ENCODE data around the gene DRD5. TPM values are rescaled to one million over a fixed set of nuclear protein-coding genes. Genes with fewer than 3 reads are reported as not detected.
A peak's percentile ranks its signal among the peaks of the same experiment; 100 is the strongest.
"Not testable (repeated sequence)": the region's sequence is repeated elsewhere in the genome, so short reads cannot be mapped to it uniquely, and the experiment has no call there.

The DRD5 gene
- total RNA-seq, 2 donors from 2014 or later = not detected

DNA sequence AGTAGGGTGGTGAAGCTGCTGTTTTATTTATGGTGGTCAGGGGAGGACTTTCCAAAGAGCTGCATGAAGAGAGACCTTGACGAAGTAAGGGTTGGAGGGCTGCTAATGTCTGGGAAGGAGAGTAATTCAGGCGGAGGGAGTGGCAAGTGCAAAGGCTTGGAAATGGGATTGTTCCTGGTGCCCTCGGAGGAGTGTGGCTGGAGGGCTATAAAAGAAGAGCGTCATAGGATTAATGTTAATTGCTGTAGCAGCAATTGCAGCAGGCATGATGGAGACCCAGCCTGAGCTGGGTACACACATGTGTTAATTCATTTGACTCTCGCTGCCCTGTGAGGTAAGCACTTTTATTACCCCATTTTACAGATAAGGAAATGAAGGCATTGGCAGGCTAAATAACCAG, 4.5 kb downstream of the DRD5 start:
- not testable (repeated sequence) for H3K9me3 Mint-ChIP-seq; H3K4me3 Mint-ChIP-seq; H3K27ac Mint-ChIP-seq; H3K36me3 Mint-ChIP-seq; DNase-seq (ENCODE audit: low spot score); H3K4me1 Mint-ChIP-seq (ENCODE audit: low read depth in 2 of 2); ATAC-seq
- peaks cover 36 to 39% of the 10 kb centered on the region in 2 donors for H3K27me3 Mint-ChIP-seq

DNA sequence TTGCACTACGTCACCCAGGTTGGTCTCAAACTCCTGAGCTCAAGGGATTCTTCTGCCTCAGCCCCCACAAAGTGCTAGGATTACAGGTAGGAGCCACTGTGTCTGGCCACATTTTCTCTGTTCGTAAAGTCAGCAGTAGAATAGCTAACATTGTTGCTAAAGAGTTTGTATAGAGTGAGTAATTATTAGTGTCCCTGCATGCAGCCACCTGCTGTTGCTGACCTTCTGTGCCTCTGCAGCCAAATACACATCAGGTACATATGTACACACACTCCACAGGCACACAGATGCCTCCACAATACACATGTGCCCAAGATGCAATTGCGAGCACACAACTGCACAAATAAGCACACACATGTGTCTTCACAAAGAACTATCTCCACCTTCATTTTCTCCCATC, 10.9 kb downstream of the DRD5 start:
- Mint-ChIP-seq H3K27ac (no peak overlapping the region), H3K4me1 (ENCODE audit: low read depth in 2 of 2) (no peaks in the 10 kb centered on the region)

DNA sequence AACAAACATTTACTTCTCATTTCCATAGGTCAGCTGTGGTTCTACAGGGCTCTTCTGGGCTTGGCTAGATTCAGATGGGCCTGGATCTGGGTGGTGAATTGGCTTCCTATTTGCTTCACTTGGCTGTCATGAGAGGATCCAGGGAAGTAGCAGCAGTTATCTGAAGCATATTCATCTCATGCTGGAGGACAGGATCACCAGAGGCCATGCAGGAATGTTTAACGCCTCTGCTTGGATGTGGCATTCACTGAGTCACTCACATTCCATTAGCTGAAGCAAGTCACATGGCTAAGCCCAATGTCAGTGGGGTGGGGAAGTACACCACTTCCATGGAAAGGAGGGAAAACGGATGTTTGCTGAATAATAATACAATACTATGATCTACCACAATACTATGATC, 15.2 kb downstream of the DRD5 start:
- H3K27ac Mint-ChIP-seq; H3K4me3 Mint-ChIP-seq; H3K36me3 Mint-ChIP-seq; H3K9me3 Mint-ChIP-seq; DNase-seq (ENCODE audit: low spot score); H3K4me1 Mint-ChIP-seq (ENCODE audit: low read depth in 2 of 2); ATAC-seq: not testable (repeated sequence)
- peaks cover 9 to 24% of the 10 kb centered on the region in 2 donors for H3K27me3 Mint-ChIP-seq

More for the DNA sequence above, 10.9 kb downstream of the DRD5 start:
- H3K9me3 Mint-ChIP-seq = no peaks in the 10 kb centered on the region
- peaks cover 15 to 19% of the 10 kb centered on the region in 2 donors for H3K27me3 Mint-ChIP-seq
- ATAC-seq (no peak), DNase-seq (ENCODE audit: low spot score) (no peak)
- H3K4me3 Mint-ChIP-seq = no peak overlapping the region
- no peaks in the 10 kb centered on the region for H3K36me3 Mint-ChIP-seq

DNA sequence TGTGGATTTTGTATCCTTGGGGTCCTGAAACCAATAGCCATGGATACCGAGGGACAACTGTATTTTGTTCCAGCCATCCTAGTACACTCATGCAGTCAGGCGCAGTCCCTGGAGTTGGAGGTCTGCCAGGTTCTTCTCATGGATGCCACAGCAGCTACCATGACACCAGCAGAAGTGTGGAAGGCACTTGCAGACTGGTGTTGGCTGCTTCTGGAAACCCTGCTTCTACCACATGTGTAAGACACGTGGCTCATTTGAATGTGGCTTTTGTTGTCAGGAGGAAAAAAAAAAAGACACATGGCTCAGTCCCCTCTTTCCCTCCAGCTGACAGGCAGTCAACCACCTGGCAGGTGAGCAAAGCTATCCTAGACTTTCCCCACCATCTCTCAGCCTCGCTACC, 19.4 kb downstream of the DRD5 start:
- H3K27ac Mint-ChIP-seq = no peak overlapping the region
- no peaks in the 10 kb centered on the region for H3K4me1 Mint-ChIP-seq (ENCODE audit: low read depth in 2 of 2)
- H3K27me3 Mint-ChIP-seq = peaks cover 19 to 31% of the 10 kb centered on the region in 2 donors
- no peaks in the 10 kb centered on the region for H3K36me3 Mint-ChIP-seq
- H3K9me3 Mint-ChIP-seq = no peaks in the 10 kb centered on the region
- ATAC-seq (no peak), DNase-seq (ENCODE audit: low spot score) (no peak)
- no peak overlapping the region for H3K4me3 Mint-ChIP-seq

DNA sequence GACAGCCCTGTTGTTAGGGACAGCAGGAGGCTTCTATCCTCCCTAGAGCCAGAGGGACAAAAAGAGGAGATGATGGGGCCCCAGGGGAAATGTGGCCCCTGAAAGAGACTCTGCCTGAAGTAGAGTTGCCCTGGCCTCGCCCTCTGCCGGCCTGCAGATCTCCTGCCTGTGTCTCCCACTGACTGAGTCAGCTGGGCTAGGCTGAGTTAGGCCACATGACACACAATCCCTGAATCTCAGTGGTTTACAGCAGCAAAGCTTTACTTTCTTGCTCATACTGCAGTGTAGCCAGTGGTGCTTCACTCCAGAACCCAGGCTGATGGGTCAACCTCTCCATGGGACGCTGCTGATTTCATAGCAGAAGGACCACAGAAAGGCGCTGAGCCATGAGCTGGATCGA, 23.5 kb downstream of the DRD5 start:
- H3K27me3 Mint-ChIP-seq = peaks cover 20 to 34% of the 10 kb centered on the region in 2 donors
- H3K4me1 Mint-ChIP-seq (ENCODE audit: low read depth in 2 of 2) = no peaks in the 10 kb centered on the region
- H3K27ac Mint-ChIP-seq = no peak overlapping the region
- H3K36me3 Mint-ChIP-seq = no peaks in the 10 kb centered on the region
- H3K4me3 Mint-ChIP-seq = no peak overlapping the region
- DNase-seq (ENCODE audit: low spot score) (no peak), ATAC-seq (peak in 1 of 2 donors; percentile 9)
- H3K9me3 Mint-ChIP-seq = no peaks in the 10 kb centered on the region

DNA sequence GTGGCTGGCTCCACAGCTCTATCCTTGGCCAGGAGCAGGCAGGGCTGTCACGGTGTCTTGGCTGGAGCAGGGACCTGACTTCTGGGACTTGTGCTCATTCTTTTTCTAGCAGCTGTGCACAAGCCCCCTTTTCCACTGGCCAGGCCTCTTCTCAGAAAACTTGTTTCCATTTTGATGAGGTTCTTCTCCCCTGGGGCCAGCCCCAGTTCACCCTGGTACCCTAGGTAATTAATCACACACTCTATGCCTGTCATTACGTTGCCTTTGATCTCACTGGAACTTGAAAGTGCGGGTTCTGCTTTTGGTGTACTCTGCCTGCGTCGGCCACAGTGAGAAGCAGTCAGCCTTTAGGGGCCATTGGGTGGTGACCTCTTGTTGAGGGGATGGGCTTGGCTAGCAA, 26.6 kb downstream of the DRD5 start:
- Mint-ChIP-seq H3K27ac (no peak overlapping the region), H3K4me1 (ENCODE audit: low read depth in 2 of 2) (peaks cover 5 to 14% of the 10 kb centered on the region in 2 donors), H3K4me3 (no peak overlapping the region), H3K27me3 (peaks cover 23 to 48% of the 10 kb centered on the region in 2 donors), H3K9me3 (no peaks in the 10 kb centered on the region), H3K36me3 (peaks cover 5% of the 10 kb centered on the region)
- ATAC-seq (no peak), DNase-seq (ENCODE audit: low spot score) (no peak)

DNA sequence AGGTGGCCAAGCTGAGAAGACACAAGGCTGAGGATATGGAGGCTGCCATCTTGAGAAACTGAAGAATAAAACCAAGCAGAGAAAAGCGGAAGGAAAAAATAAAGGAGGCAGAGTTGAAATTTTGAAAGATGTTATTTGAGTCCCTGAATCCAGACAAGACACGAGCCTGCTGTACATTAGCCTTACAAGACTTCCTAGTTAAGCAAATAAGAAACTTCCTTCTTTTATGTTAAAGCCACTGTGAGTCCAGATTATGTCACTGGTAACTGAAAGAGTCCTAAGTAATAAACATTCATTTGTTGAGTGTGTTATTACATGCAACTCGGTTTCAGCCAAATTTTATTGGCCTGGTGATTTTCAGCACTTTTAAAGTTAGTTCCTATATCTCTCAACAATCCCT, 30.4 kb downstream of the DRD5 start:
- no peak overlapping the region for H3K27ac Mint-ChIP-seq
- ATAC-seq (no peak), DNase-seq (ENCODE audit: low spot score) (no peak)
- peaks cover 24 to 58% of the 10 kb centered on the region in 2 donors for H3K27me3 Mint-ChIP-seq
- H3K9me3 Mint-ChIP-seq = no peaks in the 10 kb centered on the region
- H3K4me3 Mint-ChIP-seq = no peak overlapping the region
- peaks cover 10 to 23% of the 10 kb centered on the region in 2 donors for H3K4me1 Mint-ChIP-seq (ENCODE audit: low read depth in 2 of 2)
- peaks cover 5% of the 10 kb centered on the region for H3K36me3 Mint-ChIP-seq

DNA sequence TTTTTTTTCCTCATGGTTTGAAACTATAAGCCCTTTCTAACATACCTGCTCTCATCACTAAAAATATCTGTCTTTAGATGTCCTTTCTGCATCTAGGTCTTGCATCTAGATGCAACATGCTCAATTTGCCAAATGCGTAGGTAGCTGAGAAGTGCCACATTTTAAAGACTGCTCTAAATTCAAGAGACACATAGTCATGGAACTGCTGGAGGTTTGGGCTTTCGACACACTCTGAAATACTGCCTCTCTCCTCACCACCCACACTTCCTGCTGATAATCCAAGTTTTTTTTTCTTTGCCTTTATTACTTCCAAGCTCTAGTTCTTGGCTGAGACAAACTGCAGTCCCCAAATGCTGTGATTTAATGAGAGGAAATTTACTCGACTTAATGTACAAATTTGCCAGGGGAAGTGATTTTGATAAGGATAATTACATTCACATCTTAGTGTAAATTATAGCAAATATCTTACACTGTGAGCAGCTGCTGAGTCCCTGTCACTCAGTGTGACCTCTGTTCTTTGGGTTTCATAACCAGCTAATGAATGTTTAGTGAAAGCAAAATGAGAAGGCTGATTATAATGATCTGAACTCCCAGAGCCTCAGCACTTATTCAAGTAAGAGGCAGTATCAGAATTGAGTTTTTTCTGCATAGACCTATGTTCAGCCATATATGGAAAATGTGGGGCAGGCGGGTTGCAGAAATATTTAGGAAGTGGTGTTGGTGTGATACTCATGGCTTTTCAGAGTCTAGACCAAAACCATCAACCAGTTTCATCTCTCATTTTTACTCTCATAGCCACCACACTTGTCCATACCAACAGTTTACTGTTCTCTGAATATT, 31.3 kb downstream of the DRD5 start:
- peak; percentile 72 to 89 for ATAC-seq
- Mint-ChIP-seq H3K27ac (no peak overlapping the region), H3K36me3 (peaks cover 5% of the 10 kb centered on the region), H3K9me3 (no peaks in the 10 kb centered on the region), H3K4me3 (peak overlapping the region; percentile 11), H3K4me1 (ENCODE audit: low read depth in 2 of 2) (peaks cover 10 to 27% of the 10 kb centered on the region in 2 donors), H3K27me3 (peaks cover 25 to 55% of the 10 kb centered on the region in 2 donors)
- DNase-seq (ENCODE audit: low spot score) = no peak

DNA sequence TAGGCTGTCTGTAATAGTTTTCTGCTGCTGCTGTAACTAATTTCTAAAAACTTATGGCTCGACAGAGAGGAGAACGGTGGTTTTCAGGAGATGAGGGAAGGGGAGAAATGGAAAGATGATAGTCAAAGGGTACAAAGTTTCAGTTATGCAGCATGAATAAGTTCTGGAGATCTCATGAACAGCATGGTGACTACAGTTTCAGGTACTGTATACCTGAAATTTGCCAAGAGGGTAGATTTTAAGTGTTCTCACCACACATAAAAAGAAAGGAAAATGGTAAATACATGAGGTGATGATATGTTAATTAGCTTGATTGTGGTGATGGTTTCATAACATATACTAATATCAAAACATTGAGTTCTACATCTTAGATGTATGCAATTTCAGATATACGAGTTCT, 34.9 kb downstream of the DRD5 start:
- no peaks in the 10 kb centered on the region for H3K9me3 Mint-ChIP-seq
- DNase-seq (ENCODE audit: low spot score) (no peak), ATAC-seq (no peak)
- H3K4me1 Mint-ChIP-seq (ENCODE audit: low read depth in 2 of 2) = peaks cover 10 to 27% of the 10 kb centered on the region in 2 donors
- H3K27ac Mint-ChIP-seq = no peak overlapping the region
- H3K36me3 Mint-ChIP-seq = no peaks in the 10 kb centered on the region
- H3K4me3 Mint-ChIP-seq = no peak overlapping the region
- H3K27me3 Mint-ChIP-seq = peaks cover 17 to 34% of the 10 kb centered on the region in 2 donors

DNA sequence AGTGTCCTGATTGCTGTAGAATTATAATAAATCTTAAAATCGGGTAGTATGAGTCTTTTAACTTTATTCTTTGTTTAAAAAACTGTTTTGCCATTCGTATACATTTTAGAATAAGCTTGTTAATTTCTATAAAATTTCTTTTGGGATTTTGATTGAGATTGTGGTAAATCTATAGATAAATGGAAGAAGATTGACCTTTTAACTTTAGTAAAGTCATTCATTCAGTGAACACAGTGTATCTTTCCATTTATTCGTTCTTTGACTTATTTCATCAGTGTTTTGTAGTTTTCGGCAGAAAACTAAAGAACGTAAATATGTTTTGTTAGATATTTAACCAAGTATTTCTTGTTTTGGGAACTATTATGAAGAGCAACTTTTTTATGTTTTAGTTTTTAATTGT, 38.9 kb downstream of the DRD5 start:
- H3K9me3 Mint-ChIP-seq = no peaks in the 10 kb centered on the region
- peaks cover 10 to 41% of the 10 kb centered on the region in 2 donors for H3K27me3 Mint-ChIP-seq
- H3K4me1 Mint-ChIP-seq (ENCODE audit: low read depth in 2 of 2) = peaks cover 7 to 13% of the 10 kb centered on the region in 2 donors

DNA sequence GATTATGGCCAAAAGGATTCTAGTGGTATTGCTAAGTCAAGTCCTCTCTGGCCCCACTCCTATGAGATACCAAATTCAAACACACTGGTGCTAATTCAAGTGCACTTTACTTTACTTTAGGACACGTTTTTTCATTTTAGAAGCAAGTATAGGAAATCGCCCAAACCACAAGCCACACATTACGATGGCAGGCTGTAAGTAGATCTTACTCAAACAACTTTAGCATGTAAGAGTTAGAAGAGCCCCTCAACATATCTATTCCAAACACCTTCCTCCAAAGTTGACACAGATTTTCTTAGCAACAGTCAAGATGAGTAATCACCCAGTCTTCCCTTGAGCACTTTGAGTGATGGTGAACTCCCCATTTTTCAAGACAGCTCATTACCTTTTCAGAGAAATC, 43.6 kb downstream of the DRD5 start:
- Mint-ChIP-seq H3K36me3 (no peaks in the 10 kb centered on the region), H3K4me1 (ENCODE audit: low read depth in 2 of 2) (peaks cover 11 to 14% of the 10 kb centered on the region in 2 donors), H3K27me3 (peaks cover 6 to 46% of the 10 kb centered on the region in 2 donors), H3K27ac (peak overlapping the region in 1 of 2 donors; percentile 30), H3K9me3 (no peaks in the 10 kb centered on the region), H3K4me3 (peak overlapping the region; percentile 54)
- peak; percentile 86 to 94 for ATAC-seq
- no peak for DNase-seq (ENCODE audit: low spot score)

More for the DNA sequence above, 38.9 kb downstream of the DRD5 start:
- no peak overlapping the region for H3K27ac Mint-ChIP-seq
- DNase-seq (ENCODE audit: low spot score) (no peak), ATAC-seq (no peak)
- no peak overlapping the region for H3K4me3 Mint-ChIP-seq
- H3K36me3 Mint-ChIP-seq = no peaks in the 10 kb centered on the region

DNA sequence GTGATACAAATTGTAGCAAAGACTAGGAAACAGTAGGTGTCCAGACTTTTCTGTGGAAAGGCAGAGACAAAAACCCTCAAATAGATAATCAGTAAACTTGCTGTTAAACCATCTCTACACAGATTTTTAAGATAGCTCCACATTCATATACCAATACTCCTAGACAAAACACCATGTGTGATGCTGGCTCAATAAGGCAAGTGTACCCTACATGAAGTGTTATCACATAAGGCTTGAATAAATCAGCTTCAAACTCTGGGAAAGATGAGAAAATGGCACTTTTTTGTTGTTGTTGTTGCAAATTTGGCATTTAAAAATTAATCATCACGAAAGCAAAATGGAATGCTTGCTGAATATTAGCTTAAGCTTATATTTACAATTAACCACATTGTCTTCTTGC, 45.1 kb downstream of the DRD5 start:
- Mint-ChIP-seq H3K9me3 (no peaks in the 10 kb centered on the region), H3K4me3 (no peak overlapping the region), H3K27me3 (peaks cover 6 to 38% of the 10 kb centered on the region in 2 donors), H3K36me3 (no peaks in the 10 kb centered on the region), H3K4me1 (ENCODE audit: low read depth in 2 of 2) (peaks cover 11 to 14% of the 10 kb centered on the region in 2 donors), H3K27ac (no peak overlapping the region)
- ATAC-seq (no peak), DNase-seq (ENCODE audit: low spot score) (no peak)

DNA sequence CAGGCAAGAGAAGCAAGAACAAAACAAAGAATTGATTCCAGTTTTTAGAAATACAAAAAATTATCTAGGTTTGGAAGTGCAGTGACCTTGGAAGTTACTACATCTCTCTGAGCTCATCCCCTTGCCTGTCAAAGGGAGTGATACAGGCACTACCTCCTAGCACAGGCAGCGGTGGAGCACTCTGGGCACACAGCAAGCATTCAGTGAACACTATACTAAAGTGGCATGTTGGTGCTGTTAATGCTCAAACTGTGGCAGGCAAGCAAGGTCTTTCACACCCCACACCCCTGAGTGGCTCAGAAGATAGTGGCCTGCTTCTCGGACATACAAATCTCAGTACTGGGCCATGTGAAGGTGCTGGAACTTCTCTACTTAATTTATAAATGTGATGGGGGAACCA, 51.2 kb downstream of the DRD5 start:
- Mint-ChIP-seq H3K9me3 (no peaks in the 10 kb centered on the region), H3K27me3 (peaks cover 5 to 19% of the 10 kb centered on the region in 2 donors), H3K36me3 (no peaks in the 10 kb centered on the region), H3K4me1 (ENCODE audit: low read depth in 2 of 2) (no peaks in the 10 kb centered on the region), H3K4me3 (no peak overlapping the region), H3K27ac (no peak overlapping the region)
- DNase-seq (ENCODE audit: low spot score) = no peak
- no peak for ATAC-seq

DNA sequence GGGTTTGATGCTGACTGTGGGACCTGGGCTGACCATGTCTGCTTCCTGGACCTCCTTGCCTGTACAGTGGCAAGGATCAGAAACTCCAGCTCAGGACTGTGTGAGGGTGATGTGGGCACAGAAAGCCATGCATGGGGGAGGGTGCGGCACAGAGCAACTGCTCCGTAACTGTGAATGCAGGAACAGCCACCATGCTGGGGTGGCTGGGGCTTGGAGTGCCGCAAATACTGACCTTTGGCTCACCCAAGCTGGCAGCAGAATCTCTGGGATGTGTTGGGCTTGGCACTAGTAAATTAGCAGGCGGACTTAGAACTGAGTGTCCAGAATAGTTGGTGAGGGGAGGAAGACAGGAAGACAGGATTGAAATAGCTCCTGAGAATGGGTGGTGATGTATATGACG, 52.0 kb downstream of the DRD5 start:
- Mint-ChIP-seq H3K4me1 (ENCODE audit: low read depth in 2 of 2) (no peaks in the 10 kb centered on the region), H3K27ac (no peak overlapping the region), H3K36me3 (no peaks in the 10 kb centered on the region), H3K4me3 (no peak overlapping the region), H3K27me3 (peaks cover 4 to 17% of the 10 kb centered on the region in 2 donors), H3K9me3 (no peaks in the 10 kb centered on the region)
- DNase-seq (ENCODE audit: low spot score) (no peak), ATAC-seq (no peak)
